ENCODE data around the gene INSIG2. TPM values are rescaled to one million over a fixed set of nuclear protein-coding genes. Genes with fewer than 3 reads are reported as not detected.

Gene INSIG2
- total and polyA plus RNA-seq, 2 experiments from 2014 or later = 27.3 to 35.3 TPM

DNA sequence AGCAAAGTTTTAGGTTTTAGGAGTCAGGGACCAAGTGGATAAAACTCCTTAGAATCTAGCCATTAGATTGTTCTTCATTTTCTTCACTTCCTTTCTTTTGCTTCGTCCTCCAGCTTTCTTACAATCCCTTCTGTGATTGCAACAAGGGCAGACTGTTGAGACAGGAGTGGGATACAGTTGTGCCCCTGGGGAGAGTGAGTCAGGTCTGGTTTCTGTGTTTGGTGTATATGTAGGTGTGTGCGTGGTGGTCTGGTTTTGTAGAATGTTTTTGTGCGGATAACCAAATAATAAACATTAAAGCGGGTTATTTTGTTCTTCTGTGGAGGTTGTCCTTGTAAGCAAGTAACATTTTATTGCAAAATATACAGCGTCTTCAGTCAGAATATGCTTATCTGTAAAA is 7.3 kb downstream of the INSIG2 start:
- H3K9me2 ChIP-seq (replicated peaks; ENCODE audit: insufficient read depth) = no peaks in the 10 kb centered on the region
- no peak overlapping the region for H3K27ac ChIP-seq
- no peaks in the 10 kb centered on the region for H3K36me3 ChIP-seq (replicated peaks; ENCODE audit: insufficient read depth, low read depth)
- H2AFZ ChIP-seq = no peak overlapping the region
- no peaks in the 10 kb centered on the region for H3K27me3 ChIP-seq
- no peak overlapping the region for H3K4me2 ChIP-seq
- no peak for DNase-seq (ENCODE audit: low spot score)
- H3K9me3 ChIP-seq (ENCODE audit: low read depth) = no peaks in the 10 kb centered on the region
- 63% methylated on average over 5 of the region's 5 CpGs for WGBS (ENCODE audit: low lambda C conversion rate, missing lambda C conversion rate)
- H3K79me2 ChIP-seq = peaks cover 76% of the 10 kb centered on the region
- TF ChIP-seq, protein P1, sequence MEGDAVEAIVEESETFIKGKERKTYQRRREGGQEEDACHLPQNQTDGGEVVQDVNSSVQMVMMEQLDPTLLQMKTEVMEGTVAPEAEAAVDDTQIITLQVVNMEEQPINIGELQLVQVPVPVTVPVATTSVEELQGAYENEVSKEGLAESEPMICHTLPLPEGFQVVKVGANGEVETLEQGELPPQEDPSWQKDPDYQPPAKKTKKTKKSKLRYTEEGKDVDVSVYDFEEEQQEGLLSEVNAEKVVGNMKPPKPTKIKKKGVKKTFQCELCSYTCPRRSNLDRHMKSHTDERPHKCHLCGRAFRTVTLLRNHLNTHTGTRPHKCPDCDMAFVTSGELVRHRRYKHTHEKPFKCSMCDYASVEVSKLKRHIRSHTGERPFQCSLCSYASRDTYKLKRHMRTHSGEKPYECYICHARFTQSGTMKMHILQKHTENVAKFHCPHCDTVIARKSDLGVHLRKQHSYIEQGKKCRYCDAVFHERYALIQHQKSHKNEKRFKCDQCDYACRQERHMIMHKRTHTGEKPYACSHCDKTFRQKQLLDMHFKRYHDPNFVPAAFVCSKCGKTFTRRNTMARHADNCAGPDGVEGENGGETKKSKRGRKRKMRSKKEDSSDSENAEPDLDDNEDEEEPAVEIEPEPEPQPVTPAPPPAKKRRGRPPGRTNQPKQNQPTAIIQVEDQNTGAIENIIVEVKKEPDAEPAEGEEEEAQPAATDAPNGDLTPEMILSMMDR (IDR thresholded peaks at IDR 0.05; ENCODE audit: poor library complexity) = no peak
- no peak for TF ChIP-seq EZH2 (IDR thresholded peaks at IDR 0.05; ENCODE audit: borderline replicate concordance)
- TF ChIP-seq EZH2phosphoT487 (IDR thresholded peaks at IDR 0.05; ENCODE audit: low read depth, severe bottlenecking, unreplicated experiment) = no peak
- H3K4me1 ChIP-seq (ENCODE audit: insufficient read depth) = peaks cover 8% of the 10 kb centered on the region
- no peak overlapping the region for H3K4me3 ChIP-seq
- peaks cover 38% of the 10 kb centered on the region for H4K20me1 ChIP-seq (ENCODE audit: insufficient read depth, poor library complexity, severe bottlenecking)

DNA sequence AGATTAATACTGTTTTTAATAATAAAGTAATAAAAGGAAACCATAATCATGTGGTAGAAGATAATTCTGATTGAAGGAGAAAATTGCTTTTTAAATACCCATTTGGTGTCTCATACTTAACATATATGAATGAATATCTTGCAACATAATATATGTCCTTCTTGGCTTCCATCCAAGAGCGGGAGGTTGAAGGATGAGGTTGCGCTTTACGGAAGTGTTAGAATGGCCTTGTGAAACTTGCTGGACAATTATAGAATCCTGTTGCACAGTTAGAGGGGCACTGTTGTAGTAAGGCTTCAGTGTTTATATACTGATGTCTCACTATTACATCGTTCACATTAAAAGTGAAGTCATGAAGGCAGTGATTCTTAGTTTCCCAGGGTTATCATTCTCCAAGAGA is 9.4 kb downstream of the INSIG2 start:
- no peaks in the 10 kb centered on the region for H3K27me3 ChIP-seq
- WGBS (ENCODE audit: low lambda C conversion rate, missing lambda C conversion rate) = 82% methylated on average over 4 of the region's 4 CpGs
- TF ChIP-seq EZH2 (IDR thresholded peaks at IDR 0.05; ENCODE audit: borderline replicate concordance) (no peak), EZH2phosphoT487 (IDR thresholded peaks at IDR 0.05; ENCODE audit: low read depth, severe bottlenecking, unreplicated experiment) (no peak)
- TF ChIP-seq, protein P1 (IDR thresholded peaks at IDR 0.05; ENCODE audit: poor library complexity) = no peak
- peaks cover 66% of the 10 kb centered on the region for H3K79me2 ChIP-seq
- H3K4me3 ChIP-seq = no peak overlapping the region
- H3K9me3 ChIP-seq (ENCODE audit: low read depth) = no peaks in the 10 kb centered on the region
- H2AFZ ChIP-seq = no peak overlapping the region
- no peak for DNase-seq (ENCODE audit: low spot score)
- H3K36me3 ChIP-seq (replicated peaks; ENCODE audit: insufficient read depth, low read depth) = no peaks in the 10 kb centered on the region
- no peaks in the 10 kb centered on the region for H3K4me1 ChIP-seq (ENCODE audit: insufficient read depth)
- peaks cover 22% of the 10 kb centered on the region for H4K20me1 ChIP-seq (ENCODE audit: insufficient read depth, poor library complexity, severe bottlenecking)
- no peak overlapping the region for H3K4me2 ChIP-seq
- no peak overlapping the region for H3K27ac ChIP-seq
- no peaks in the 10 kb centered on the region for H3K9me2 ChIP-seq (replicated peaks; ENCODE audit: insufficient read depth)

DNA sequence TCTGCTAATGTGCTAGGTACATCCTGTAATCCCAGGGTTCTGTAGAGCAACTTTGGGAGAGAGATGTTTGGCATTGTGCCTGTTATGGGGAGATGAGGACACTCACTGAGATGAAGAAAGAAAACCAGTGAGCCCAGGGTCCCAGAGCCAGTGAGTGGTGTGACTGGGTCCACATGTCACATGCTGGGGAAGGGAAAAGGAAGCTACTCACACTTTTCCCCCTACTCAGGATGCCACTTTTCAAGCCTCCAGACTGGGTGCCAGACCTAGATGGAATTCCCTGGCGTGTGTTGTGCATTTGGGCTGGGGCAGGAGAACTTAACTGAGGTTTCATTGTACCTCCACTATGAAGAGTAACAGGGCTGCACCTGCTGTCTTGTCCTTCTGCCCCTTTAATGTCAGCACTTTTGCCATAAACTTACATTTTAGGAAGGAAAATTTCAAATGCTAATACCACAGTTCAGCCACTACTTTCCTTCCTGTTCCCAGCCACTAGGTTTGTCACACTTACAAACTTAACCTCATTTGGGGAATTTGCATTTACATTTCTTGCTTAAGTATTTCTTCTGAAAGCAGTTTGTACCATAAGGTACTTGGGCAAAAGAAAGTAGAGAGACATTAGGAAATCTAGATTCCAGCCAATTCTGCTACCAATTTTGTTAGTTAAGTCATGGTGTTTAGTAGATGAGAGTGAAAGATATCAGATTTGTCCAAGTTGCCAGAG is 10.2 kb downstream of the INSIG2 start:
- H3K36me3 ChIP-seq (replicated peaks; ENCODE audit: insufficient read depth, low read depth) = no peaks in the 10 kb centered on the region
- no peaks in the 10 kb centered on the region for H3K9me2 ChIP-seq (replicated peaks; ENCODE audit: insufficient read depth)
- no peak overlapping the region for H3K27ac ChIP-seq
- H2AFZ ChIP-seq = no peak overlapping the region
- WGBS (ENCODE audit: low lambda C conversion rate, missing lambda C conversion rate) = 100% methylated on average over 1 of the region's 1 CpG
- no peaks in the 10 kb centered on the region for H3K4me1 ChIP-seq (ENCODE audit: insufficient read depth)
- TF ChIP-seq EZH2 (IDR thresholded peaks at IDR 0.05; ENCODE audit: borderline replicate concordance) (no peak), EZH2phosphoT487 (IDR thresholded peaks at IDR 0.05; ENCODE audit: low read depth, severe bottlenecking, unreplicated experiment) (no peak)
- TF ChIP-seq, protein P1 (IDR thresholded peaks at IDR 0.05; ENCODE audit: poor library complexity) = no peak
- DNase-seq (ENCODE audit: low spot score) = no peak
- H3K4me3 ChIP-seq = no peak overlapping the region
- H3K79me2 ChIP-seq = peaks cover 64% of the 10 kb centered on the region
- no peaks in the 10 kb centered on the region for H3K9me3 ChIP-seq (ENCODE audit: low read depth)
- H3K4me2 ChIP-seq = no peak overlapping the region
- H4K20me1 ChIP-seq (ENCODE audit: insufficient read depth, poor library complexity, severe bottlenecking) = peaks cover 22% of the 10 kb centered on the region
- no peaks in the 10 kb centered on the region for H3K27me3 ChIP-seq

Data from hepatocyte (in vitro differentiated cells).